Hepatocyte (in vitro differentiated cells): ENCODE results near the gene NR1D1.

Experiments
- EZH2 ChIP-seq: fragments of 200-600 bp; sonication (generic); IDR thresholded peaks from 2 replicates; pipeline ENCODE4 v1.6.1; 2016; ENCODE audit warnings: antibody characterized with exemption, mild to moderate bottlenecking, borderline replicate concordance
- EZH2phosphoT487 ChIP-seq: fragments of 200-600 bp; sonication (generic); IDR thresholded peaks from one replicate; pipeline ENCODE4 v1.6.1; 2018; ENCODE audit warnings: antibody characterized with exemption, mild to moderate bottlenecking, low read depth, moderate library complexity; ENCODE audit not compliant: unreplicated experiment, severe bottlenecking
- TF ChIP-seq, protein P1 (sequence below): fragments of 200-600 bp; sonication (generic); IDR thresholded peaks from 2 replicates; pipeline ENCODE4 v1.5.1; 2016; ENCODE audit warnings: antibody characterized with exemption, mild to moderate bottlenecking; ENCODE audit not compliant: poor library complexity

DNA sequence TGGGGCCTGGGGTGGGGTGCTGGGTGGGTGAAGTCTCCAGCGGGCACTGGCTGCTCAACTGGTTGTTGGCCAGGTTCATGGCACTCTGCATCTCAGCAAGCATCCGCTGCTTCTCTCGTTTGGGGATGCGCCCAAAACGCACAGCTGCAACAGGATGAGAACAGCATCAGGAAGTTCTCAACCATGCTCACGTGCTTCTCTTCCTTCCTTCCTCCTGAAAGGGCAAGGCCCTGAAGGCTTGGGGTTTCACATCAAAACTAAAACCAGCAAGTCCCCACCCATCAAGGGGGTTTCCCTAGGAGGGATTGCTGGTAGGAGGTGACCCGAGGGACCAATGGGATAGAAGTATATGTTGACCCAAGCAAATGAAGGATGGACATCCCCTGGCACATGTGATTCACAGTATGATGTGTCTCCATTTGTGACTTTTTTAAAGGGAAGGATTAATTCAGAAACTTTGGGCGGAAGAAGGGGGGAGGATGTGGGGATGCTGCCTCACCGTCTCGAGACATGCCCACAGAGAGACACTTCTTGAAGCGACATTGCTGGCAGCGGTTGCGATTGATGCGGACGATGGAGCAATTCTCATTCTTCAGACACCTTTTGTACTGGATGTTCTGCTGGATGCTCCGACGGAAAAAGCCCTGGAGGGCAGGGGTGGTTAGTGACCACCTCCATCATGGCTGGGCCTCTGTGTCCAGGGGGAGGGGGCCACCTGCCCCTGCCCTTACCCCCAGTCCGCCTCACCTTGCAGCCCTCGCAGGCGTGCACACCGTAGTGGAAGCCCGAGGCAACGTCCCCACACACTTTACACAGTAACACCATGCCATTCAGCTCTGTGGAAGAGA is 4.2 kb downstream of the NR1D1 start:
- TF ChIP-seq, protein P1, sequence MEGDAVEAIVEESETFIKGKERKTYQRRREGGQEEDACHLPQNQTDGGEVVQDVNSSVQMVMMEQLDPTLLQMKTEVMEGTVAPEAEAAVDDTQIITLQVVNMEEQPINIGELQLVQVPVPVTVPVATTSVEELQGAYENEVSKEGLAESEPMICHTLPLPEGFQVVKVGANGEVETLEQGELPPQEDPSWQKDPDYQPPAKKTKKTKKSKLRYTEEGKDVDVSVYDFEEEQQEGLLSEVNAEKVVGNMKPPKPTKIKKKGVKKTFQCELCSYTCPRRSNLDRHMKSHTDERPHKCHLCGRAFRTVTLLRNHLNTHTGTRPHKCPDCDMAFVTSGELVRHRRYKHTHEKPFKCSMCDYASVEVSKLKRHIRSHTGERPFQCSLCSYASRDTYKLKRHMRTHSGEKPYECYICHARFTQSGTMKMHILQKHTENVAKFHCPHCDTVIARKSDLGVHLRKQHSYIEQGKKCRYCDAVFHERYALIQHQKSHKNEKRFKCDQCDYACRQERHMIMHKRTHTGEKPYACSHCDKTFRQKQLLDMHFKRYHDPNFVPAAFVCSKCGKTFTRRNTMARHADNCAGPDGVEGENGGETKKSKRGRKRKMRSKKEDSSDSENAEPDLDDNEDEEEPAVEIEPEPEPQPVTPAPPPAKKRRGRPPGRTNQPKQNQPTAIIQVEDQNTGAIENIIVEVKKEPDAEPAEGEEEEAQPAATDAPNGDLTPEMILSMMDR, result no peak
- TF ChIP-seq EZH2 (no peak), EZH2phosphoT487 (no peak)
